ENCODE measurements around the gene ITPA. TPM values are rescaled to one million over a fixed set of nuclear protein-coding genes. Genes with fewer than 3 reads are reported as not detected.

The ITPA gene
- total RNA-seq, 1 experiment from 2014 or later, result 77.3 TPM

DNA sequence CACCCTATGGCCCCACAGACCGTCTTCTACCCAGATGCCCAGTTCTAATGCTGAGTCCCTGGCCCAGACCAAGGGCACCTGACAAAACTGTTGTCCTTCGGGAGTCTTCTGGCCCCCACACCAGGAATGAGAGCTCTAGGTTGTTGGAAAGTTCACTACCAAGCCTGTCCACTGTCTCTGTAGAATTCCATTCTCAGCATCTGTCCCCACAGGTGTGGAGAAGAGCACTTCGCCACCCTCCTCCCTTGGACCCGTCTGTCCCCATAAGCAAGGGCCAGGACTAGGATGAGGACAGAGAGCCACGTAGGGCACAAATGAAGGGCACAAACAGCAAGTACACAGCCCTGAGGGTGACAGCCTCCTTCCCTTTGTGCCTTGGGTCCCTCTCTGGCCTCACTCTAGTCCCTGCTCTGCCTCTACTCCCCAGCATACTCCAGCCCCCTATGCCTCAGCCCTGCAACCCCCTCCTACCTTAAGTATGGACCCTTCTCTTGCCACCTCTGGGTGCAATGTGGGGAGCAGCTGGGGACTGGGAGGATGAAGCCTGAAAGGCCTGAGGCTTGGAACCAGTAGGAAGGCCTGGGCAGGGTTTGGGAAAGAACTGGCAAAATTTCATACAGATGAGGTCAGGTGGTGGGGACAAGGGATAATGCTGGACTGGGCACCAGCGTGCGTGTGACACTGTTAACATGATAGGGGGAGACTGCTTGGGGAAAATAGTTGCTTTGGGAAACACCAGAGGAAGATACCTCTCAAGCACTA is 40.3 kb upstream of the ITPA start:
- intact Hi-C loops (cut with micrococcal nuclease), result no loop called here
- Histone ChIP-seq H3K79me2 (ENCODE audit: insufficient read depth, low read length) (no peaks in the 10 kb centered on the region), H3K9me2 (ENCODE audit: insufficient read depth) (no peaks in the 10 kb centered on the region), H3K4me3 (replicated peaks in 1 of 2; ENCODE audit: low read depth in 1 of 2, low read length in 2 of 2) (no peak overlapping the region), H3K27me3 (ENCODE audit: insufficient read depth, low read length) (no peaks in the 10 kb centered on the region), H3K4me2 (ENCODE audit: low read length) (no peak overlapping the region), H3K4me1 (ENCODE audit: control insufficient read depth in 1 of 2, insufficient read depth in 2 of 2, low read length in 2 of 2) (peaks cover 3 to 11% of the 10 kb centered on the region in 2 experiments; a peak in 2 of 4 replicates), H3K27ac (ENCODE audit: low read depth, low read length) (no peak overlapping the region), H2AFZ (ENCODE audit: low read depth, low read length, poor library complexity, severe bottlenecking) (no peak overlapping the region), H3K9ac (ENCODE audit: low read length) (no peak overlapping the region), H4K20me1 (ENCODE audit: insufficient read depth) (no peaks in the 10 kb centered on the region), H3K36me3 (ENCODE audit: control insufficient read depth in 1 of 2, insufficient read depth in 2 of 2, low read length in 2 of 2) (no peaks in the 10 kb centered on the region), H3K9me3 (ENCODE audit: control insufficient read depth in 1 of 2, insufficient read depth in 1 of 2, low read depth in 1 of 2, low read length in 2 of 2) (no peaks in the 10 kb centered on the region)
- ChIA-PET RAD21 (ENCODE audit: low non-redundant PET in 1 of 2, low total read pairs in 2 of 2, uncharacterized antibody in 2 of 2, unreplicated experiment in 2 of 2) (no interaction called here), CTCF (no interaction called here), POLR2A (no interaction called here)
- TF ChIP-seq ELF1 (IDR thresholded peaks at IDR 0.05; ENCODE audit: borderline replicate concordance, low read depth), result no peak
- TF ChIP-seq EZH2 (IDR thresholded peaks at IDR 0.05), result no peak
- no peak for TF ChIP-seq ZFX (IDR thresholded peaks at IDR 0.05)
- no peak for TF ChIP-seq SIN3A (IDR thresholded peaks at IDR 0.05; ENCODE audit: low read depth)
- no peak for TF ChIP-seq ZNF274 (IDR thresholded peaks at IDR 0.05; ENCODE audit: low read depth, low read length)
- no peak for TF ChIP-seq SP1 (IDR thresholded peaks at IDR 0.05; ENCODE audit: low read depth)
- no TSS peak for BruUV-seq (replicated peaks)
- ATAC-seq (no peak), DNase-seq (ENCODE audit: low read depth, low spot score) (no peak)

GRCh38 chr20:3171391-3172125 is 37.7 kb upstream of the ITPA start:
- Histone ChIP-seq H3K9me2 (ENCODE audit: insufficient read depth) (no peaks in the 10 kb centered on the region), H4K20me1 (ENCODE audit: insufficient read depth) (no peaks in the 10 kb centered on the region), H3K4me2 (ENCODE audit: low read length) (no peak overlapping the region), H3K4me3 (replicated peaks in 1 of 2; ENCODE audit: low read depth in 1 of 2, low read length in 2 of 2) (no peak overlapping the region), H3K27me3 (ENCODE audit: insufficient read depth, low read length) (no peaks in the 10 kb centered on the region), H3K4me1 (ENCODE audit: control insufficient read depth in 1 of 2, insufficient read depth in 2 of 2, low read length in 2 of 2) (peaks cover 7 to 24% of the 10 kb centered on the region in 2 experiments; a peak in 3 of 4 replicates), H3K9me3 (ENCODE audit: control insufficient read depth in 1 of 2, insufficient read depth in 1 of 2, low read depth in 1 of 2, low read length in 2 of 2) (no peaks in the 10 kb centered on the region), H2AFZ (ENCODE audit: low read depth, low read length, poor library complexity, severe bottlenecking) (no peak overlapping the region), H3K27ac (ENCODE audit: low read depth, low read length) (no peak overlapping the region), H3K9ac (ENCODE audit: low read length) (no peak overlapping the region), H3K79me2 (ENCODE audit: insufficient read depth, low read length) (no peaks in the 10 kb centered on the region), H3K36me3 (ENCODE audit: control insufficient read depth in 1 of 2, insufficient read depth in 2 of 2, low read length in 2 of 2) (no peaks in the 10 kb centered on the region)
- DNase-seq (ENCODE audit: low read depth, low spot score), result no peak
- no peak for ATAC-seq
- POLR2A ChIA-PET, result interaction anchor here (0.7 to 0.9 kb wide), 2 partner anchors 11 to 39 kb away, joined by 3 to 4 read pairs; no protein-coding TSS in a partner anchor
- intact Hi-C loops (cut with micrococcal nuclease), result no loop called here
- CTCF ChIA-PET, result no interaction called here
- RAD21 ChIA-PET (ENCODE audit: low non-redundant PET in 1 of 2, low total read pairs in 2 of 2, uncharacterized antibody in 2 of 2, unreplicated experiment in 2 of 2), result interaction anchor here in 1 of 2 experiments (1.6 kb wide), 1 partner anchor 12 kb away, joined by 3 read pairs; the partner anchor contains the start of genes FASTKD5 and UBOX5
- TSS peak; percentile 36 for BruUV-seq (replicated peaks)
- TF ChIP-seq EZH2phosphoT487 (IDR thresholded peaks at IDR 0.05; ENCODE audit: borderline replicate concordance) (no peak), POLR2A (IDR thresholded peaks at IDR 0.05; ENCODE audit: borderline replicate concordance, extremely low read depth, insufficient read depth, insufficient read length) (no peak), ZFX (IDR thresholded peaks at IDR 0.05) (no peak), ZBTB33 (IDR thresholded peaks at IDR 0.05; ENCODE audit: extremely low read depth, insufficient replicate concordance, low read length) (no peak)
- TF ChIP-seq, protein P1, sequence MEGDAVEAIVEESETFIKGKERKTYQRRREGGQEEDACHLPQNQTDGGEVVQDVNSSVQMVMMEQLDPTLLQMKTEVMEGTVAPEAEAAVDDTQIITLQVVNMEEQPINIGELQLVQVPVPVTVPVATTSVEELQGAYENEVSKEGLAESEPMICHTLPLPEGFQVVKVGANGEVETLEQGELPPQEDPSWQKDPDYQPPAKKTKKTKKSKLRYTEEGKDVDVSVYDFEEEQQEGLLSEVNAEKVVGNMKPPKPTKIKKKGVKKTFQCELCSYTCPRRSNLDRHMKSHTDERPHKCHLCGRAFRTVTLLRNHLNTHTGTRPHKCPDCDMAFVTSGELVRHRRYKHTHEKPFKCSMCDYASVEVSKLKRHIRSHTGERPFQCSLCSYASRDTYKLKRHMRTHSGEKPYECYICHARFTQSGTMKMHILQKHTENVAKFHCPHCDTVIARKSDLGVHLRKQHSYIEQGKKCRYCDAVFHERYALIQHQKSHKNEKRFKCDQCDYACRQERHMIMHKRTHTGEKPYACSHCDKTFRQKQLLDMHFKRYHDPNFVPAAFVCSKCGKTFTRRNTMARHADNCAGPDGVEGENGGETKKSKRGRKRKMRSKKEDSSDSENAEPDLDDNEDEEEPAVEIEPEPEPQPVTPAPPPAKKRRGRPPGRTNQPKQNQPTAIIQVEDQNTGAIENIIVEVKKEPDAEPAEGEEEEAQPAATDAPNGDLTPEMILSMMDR (IDR thresholded peaks at IDR 0.05 in 2 of 3, conservative IDR thresholded peaks at IDR 0.05 in 1 of 3; ENCODE audit: borderline replicate concordance in 1 of 3, insufficient read depth in 1 of 3, low read depth in 2 of 3, low read length in 2 of 3), result no peak

Measured in HCT116 (cell line).